ENCODE data around the gene MAPT.

Gene MAPT

DNA sequence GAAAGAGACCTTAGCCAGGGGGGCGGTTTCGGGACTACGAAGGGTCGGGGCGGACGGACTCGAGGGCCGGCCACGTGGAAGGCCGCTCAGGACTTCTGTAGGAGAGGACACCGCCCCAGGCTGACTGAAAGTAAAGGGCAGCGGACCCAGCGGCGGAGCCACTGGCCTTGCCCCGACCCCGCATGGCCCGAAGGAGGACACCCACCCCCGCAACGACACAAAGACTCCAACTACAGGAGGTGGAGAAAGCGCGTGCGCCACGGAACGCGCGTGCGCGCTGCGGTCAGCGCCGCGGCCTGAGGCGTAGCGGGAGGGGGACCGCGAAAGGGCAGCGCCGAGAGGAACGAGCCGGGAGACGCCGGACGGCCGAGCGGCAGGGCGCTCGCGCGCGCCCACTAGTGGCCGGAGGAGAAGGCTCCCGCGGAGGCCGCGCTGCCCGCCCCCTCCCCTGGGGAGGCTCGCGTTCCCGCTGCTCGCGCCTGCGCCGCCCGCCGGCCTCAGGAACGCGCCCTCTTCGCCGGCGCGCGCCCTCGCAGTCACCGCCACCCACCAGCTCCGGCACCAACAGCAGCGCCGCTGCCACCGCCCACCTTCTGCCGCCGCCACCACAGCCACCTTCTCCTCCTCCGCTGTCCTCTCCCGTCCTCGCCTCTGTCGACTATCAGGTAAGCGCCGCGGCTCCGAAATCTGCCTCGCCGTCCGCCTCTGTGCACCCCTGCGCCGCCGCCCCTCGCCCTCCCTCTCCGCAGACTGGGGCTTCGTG lies at the start of gene MAPT:
Gene MAPT (plus strand): TSS at position 533 of the 763 bp plus-strand sequence. CDS start 67,784 bp downstream, outside the sequence.
- peak; percentile 56 for TF ChIP-seq CTCF (IDR thresholded peaks at IDR 0.05; ENCODE audit: low read depth, low read length)
- peak; percentile 82 for DNase-seq (ENCODE audit: extremely low read depth, low read depth)

- no peak for TF ChIP-seq CTCF (IDR thresholded peaks at IDR 0.05; ENCODE audit: low read depth, low read length)
- no peak for DNase-seq (ENCODE audit: extremely low read depth, low read depth)
Measured at GRCh38 chr17:45844695-45845375, 49.5 kb upstream of the MAPT start, which contains the start of gene SPPL2C. Gene SPPL2C, plus strand, starts transcription at chr17:45844881. Its CDS starts 26 bp downstream, at chr17:45844907.

DNA sequence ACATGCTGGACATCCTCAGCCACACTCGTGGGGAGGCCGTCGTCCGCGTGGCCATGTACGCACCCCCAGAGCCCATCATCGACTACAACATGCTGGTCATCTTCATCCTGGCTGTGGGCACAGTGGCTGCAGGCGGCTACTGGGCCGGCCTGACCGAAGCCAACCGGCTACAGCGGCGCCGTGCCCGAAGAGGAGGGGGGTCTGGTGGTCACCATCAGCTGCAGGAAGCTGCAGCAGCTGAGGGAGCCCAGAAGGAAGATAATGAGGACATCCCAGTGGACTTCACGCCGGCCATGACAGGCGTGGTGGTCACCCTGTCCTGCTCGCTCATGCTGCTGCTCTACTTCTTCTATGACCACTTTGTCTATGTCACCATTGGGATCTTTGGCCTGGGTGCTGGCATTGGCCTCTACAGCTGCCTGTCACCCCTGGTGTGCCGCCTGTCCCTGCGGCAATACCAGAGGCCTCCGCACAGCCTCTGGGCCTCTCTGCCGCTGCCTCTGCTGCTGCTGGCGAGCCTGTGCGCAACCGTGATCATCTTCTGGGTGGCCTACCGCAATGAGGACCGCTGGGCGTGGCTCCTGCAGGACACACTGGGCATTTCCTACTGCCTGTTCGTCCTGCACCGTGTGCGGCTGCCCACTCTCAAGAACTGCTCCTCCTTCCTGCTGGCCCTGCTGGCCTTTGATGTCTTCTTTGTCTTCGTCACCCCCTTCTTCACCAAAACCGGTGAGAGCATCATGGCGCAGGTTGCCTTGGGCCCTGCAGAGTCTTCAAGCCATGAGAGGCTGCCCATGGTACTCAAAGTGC lies 48.8 kb upstream of the MAPT start:
- DNase-seq (ENCODE audit: extremely low read depth, low read depth), result no peak
- no peak for TF ChIP-seq CTCF (IDR thresholded peaks at IDR 0.05; ENCODE audit: low read depth, low read length)

GRCh38 chr17:45846223-45846622 lies 48.1 kb upstream of the MAPT start:
- no peak for TF ChIP-seq CTCF (IDR thresholded peaks at IDR 0.05; ENCODE audit: low read depth, low read length)
- DNase-seq (ENCODE audit: extremely low read depth, low read depth), result no peak

DNA sequence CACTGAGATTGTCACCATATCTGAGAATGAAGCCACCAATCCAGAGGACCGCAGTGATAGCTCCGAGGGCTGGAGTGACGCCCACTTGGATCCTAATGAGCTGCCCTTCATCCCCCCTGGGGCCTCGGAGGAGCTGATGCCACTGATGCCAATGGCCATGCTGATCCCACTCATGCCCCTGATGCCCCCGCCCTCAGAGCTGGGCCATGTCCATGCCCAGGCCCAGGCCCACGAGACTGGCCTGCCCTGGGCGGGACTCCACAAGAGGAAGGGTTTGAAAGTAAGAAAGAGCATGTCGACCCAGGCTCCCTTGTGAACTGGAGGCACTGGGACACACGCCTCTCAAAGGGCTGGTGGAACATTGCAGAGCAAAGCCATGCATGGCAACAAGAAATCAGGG lies 47.7 kb upstream of the MAPT start:
- no peak for TF ChIP-seq CTCF (IDR thresholded peaks at IDR 0.05; ENCODE audit: low read depth, low read length)
- no peak for DNase-seq (ENCODE audit: extremely low read depth, low read depth)

GRCh38 chr17:45847101-45847500 lies 47.3 kb upstream of the MAPT start:
- DNase-seq (ENCODE audit: extremely low read depth, low read depth), result no peak
- no peak for TF ChIP-seq CTCF (IDR thresholded peaks at IDR 0.05; ENCODE audit: low read depth, low read length)
